Measurements from ENCODE around the gene PCDHA12.
"Not testable (repeated sequence)": the region's sequence is repeated elsewhere in the genome, so short reads cannot be mapped to it uniquely, and the experiment has no call there.

Gene PCDHA12

GRCh38 chr5:140875085-140876065, at the start of gene PCDHA12:
TSS of gene PCDHA12 (plus strand) at chr5:140875308. CDS start at chr5:140875473, 165 bp downstream.
- DNase-seq: no peak

GRCh38 chr5:140827704-140828361, 47.3 kb upstream of the PCDHA12 start, which contains the start of gene PCDHA6:
TSS of gene PCDHA6 (plus strand) at chr5:140827960. CDS start at chr5:140828092, 132 bp downstream.
- DNase-seq: no peak

- no peak for DNase-seq
These were observed 46.8 kb upstream of the PCDHA12 start for GRCh38 chr5:140828362-140828737.

GRCh38 chr5:140829511-140830501, 45.3 kb upstream of the PCDHA12 start:
- DNase-seq: not testable (repeated sequence)

- DNase-seq: no peak
These were observed 41.1 kb upstream of the PCDHA12 start, which contains the start of gene PCDHA7 for GRCh38 chr5:140833993-140834392. TSS of gene PCDHA7 (plus strand) at chr5:140834269. CDS start at chr5:140834384, 115 bp downstream.

GRCh38 chr5:140834439-140835008, 40.6 kb upstream of the PCDHA12 start:
- not testable (repeated sequence) for DNase-seq

GRCh38 chr5:140835622-140836510, 39.2 kb upstream of the PCDHA12 start:
- DNase-seq: no peak

- no peak for DNase-seq
These were observed 33.8 kb upstream of the PCDHA12 start, which contains the start of gene PCDHA8 for GRCh38 chr5:140840978-140841962. TSS of gene PCDHA8 (plus strand) at chr5:140841187. CDS start at chr5:140841322, 135 bp downstream.

GRCh38 chr5:140842798-140843733, 32.0 kb upstream of the PCDHA12 start:
- DNase-seq: no peak

GRCh38 chr5:140848139-140849102, 26.7 kb upstream of the PCDHA12 start, which contains the start of gene PCDHA9:
TSS of gene PCDHA9 (plus strand) at chr5:140848382. CDS start at chr5:140848496, 114 bp downstream.
- peak; percentile 67 for DNase-seq

GRCh38 chr5:140849831-140850634, 25.1 kb upstream of the PCDHA12 start:
- not testable (repeated sequence) for DNase-seq

GRCh38 chr5:140855772-140856674, 19.1 kb upstream of the PCDHA12 start, which contains the start of gene PCDHA10:
TSS of gene PCDHA10 (plus strand) at chr5:140855897. CDS start at chr5:140856049, 152 bp downstream.
- DNase-seq: no peak

- DNase-seq: no peak
These were observed 17.7 kb upstream of the PCDHA12 start for GRCh38 chr5:140857177-140857986.

- DNase-seq: no peak
These were observed 17.2 kb upstream of the PCDHA12 start for GRCh38 chr5:140857987-140858240.

All from NCI-H1436 (cell line).